GM23338 (cell line): ENCODE data around the gene CARMIL1.

Source experiments
- CREB1 ChIP-seq: fragments of 250-450 bp; sonication (Bioruptor Pico); IDR thresholded peaks from 2 replicates; pipeline ENCODE4 v1.5.0; 2020; ENCODE audit warnings: low read depth, mild to moderate bottlenecking, moderate library complexity
- CTCF ChIP-seq, 2 experiments: fragments of 200-600 bp in 1 of 2; sonication (generic) in 1 of 2; conservative IDR thresholded peaks; 2 replicates each; pipeline versions ENCODE4 v1.5.1 to v1.6.1; 2016 to 2017; ENCODE audit warnings: antibody characterized with exemption in 2 of 2, low read depth in 2 of 2, mild to moderate bottlenecking in 2 of 2, moderate library complexity in 1 of 2
- EZH2 ChIP-seq: fragments of 200-600 bp; sonication (generic); IDR thresholded peaks from one replicate; pipeline ENCODE4 v1.8.0; 2017; ENCODE audit warnings: antibody characterized with exemption, mild to moderate bottlenecking, low read depth; ENCODE audit not compliant: unreplicated experiment
- POLR2AphosphoS5 ChIP-seq: IDR thresholded peaks from 2 replicates; pipeline ENCODE4 v1.6.1; 2016; ENCODE audit warnings: antibody characterized with exemption, low read depth

- TF ChIP-seq CTCF (conservative IDR thresholded peaks at IDR 0.05; ENCODE audit: low read depth in 2 of 2) (no peak), EZH2 (no peak), POLR2AphosphoS5 (no peak), CREB1 (CRISPR knock-in tag) (no peak)
Measured at GRCh38 chr6:25550631-25551030, 271.5 kb downstream of the CARMIL1 start.
